PC-9 (cell line): ENCODE measurements around the gene ATP6V1D. TPM values are rescaled to one million over a fixed set of nuclear protein-coding genes. Genes with fewer than 3 reads are reported as not detected.

Source experiments
- BruUV-seq: library from RNA; stranded (reverse); fragments of 400-500 nt; replicated peaks from 2 replicates; lab custom pipeline; 2021; lab: Mats Ljungman, UMichigan
- CTCF ChIA-PET: fragments of 300-600 bp; sonication (Branson Sonifier 250); formaldehyde crosslinking; loops from one replicate; lab custom pipeline; 2022; ENCODE audit warnings: antibody characterized with exemption; lab: Charles Lee
- POLR2A ChIA-PET: fragments of 300-600 bp; sonication (Branson Sonifier 250); formaldehyde crosslinking; loops from one replicate; lab custom pipeline; 2022; ENCODE audit warnings: antibody characterized with exemption; ENCODE audit not compliant: unreplicated experiment; lab: Charles Lee
- DNase-seq, 2 experiments: peaks; one replicate each; pipeline versions ENCODE4 v3.0.0 to v3.0.0-alpha.2; 2015 to 2022; ENCODE audit warnings: mixed read lengths in 1 of 2
- H2AFZ ChIP-seq: fragments of 200-600 bp; sonication (generic); 2 replicates; pipeline ENCODE4 v1.8.1; 2017; ENCODE audit warnings: antibody characterized with exemption
- H3F3A ChIP-seq: fragments of 200-600 bp; sonication (generic); 2 replicates; pipeline ENCODE4 v1.8.1; 2017; ENCODE audit warnings: antibody characterized with exemption, mild to moderate bottlenecking, low read depth; ENCODE audit not compliant: insufficient read depth
- H3K27ac ChIP-seq: fragments of 200-600 bp; sonication (generic); 2 replicates; pipeline ENCODE4 v1.6.1; 2016; ENCODE audit warnings: mixed run types
- H3K27me3 ChIP-seq: fragments of 200-600 bp; sonication (generic); 2 replicates; pipeline ENCODE4 v1.6.1; 2016; ENCODE audit warnings: low read depth, mixed run types; ENCODE audit not compliant: insufficient read depth
- H3K36me3 ChIP-seq: fragments of 200-600 bp; sonication (generic); 2 replicates; pipeline ENCODE4 v1.6.1; 2016; ENCODE audit warnings: low read depth, mixed run types
- H3K4me1 ChIP-seq: fragments of 200-600 bp; sonication (generic); replicated peaks from 2 replicates; pipeline ENCODE4 v1.6.1; 2016; ENCODE audit warnings: mixed run types; ENCODE audit not compliant: insufficient read depth
- H3K4me2 ChIP-seq: fragments of 200-600 bp; sonication (generic); 2 replicates; pipeline ENCODE4 v1.6.1; 2017; ENCODE audit warnings: mixed run types
- H3K4me3 ChIP-seq: fragments of 200-600 bp; sonication (generic); 2 replicates; pipeline ENCODE4 v1.6.1; 2016; ENCODE audit warnings: mixed run types
- H3K79me2 ChIP-seq: fragments of 200-600 bp; sonication (generic); 2 replicates; pipeline ENCODE4 v1.6.1; 2017; ENCODE audit warnings: low read depth, mixed run types
- H3K9me2 ChIP-seq: fragments of 200-600 bp; sonication (generic); 2 replicates; pipeline ENCODE4 v1.8.1; 2017; ENCODE audit warnings: mild to moderate bottlenecking; ENCODE audit not compliant: insufficient read depth
- H3K9me3 ChIP-seq: fragments of 200-600 bp; sonication (generic); 2 replicates; pipeline ENCODE4 v1.8.1; 2016; ENCODE audit warnings: low read depth; ENCODE audit not compliant: insufficient read depth
- H4K20me1 ChIP-seq: fragments of 200-600 bp; sonication (generic); 2 replicates; pipeline ENCODE4 v1.8.1; 2017; ENCODE audit not compliant: insufficient read depth
- CTCF ChIP-seq: fragments of 200-600 bp; sonication (generic); conservative IDR thresholded peaks from 2 replicates; pipeline ENCODE4 v1.6.1; 2017; ENCODE audit warnings: mixed run types, antibody characterized with exemption, mild to moderate bottlenecking, moderate library complexity
- EZH2 ChIP-seq: fragments of 200-600 bp; sonication (generic); IDR thresholded peaks from 2 replicates; pipeline ENCODE4 v1.8.0; 2017; ENCODE audit warnings: antibody characterized with exemption, low read depth
- intact Hi-C: fragments of 100-400 bp; cut with micrococcal nuclease; formaldehyde crosslinking; loops from one replicate; pipeline ENCODE4 v1.10.0; 2022; ENCODE audit not compliant: unreplicated experiment
- total RNA-seq: library from RNA; stranded (reverse); gene quantifications from 2 replicates; pipeline ENCODE4 v1.2.3, GENCODE V29; 2021

Gene ATP6V1D
- total RNA-seq, 1 experiment from 2014 or later, result 67.9 TPM

- H4K20me1 ChIP-seq, result peaks cover 32% of the 10 kb centered on the region
- H3F3A ChIP-seq, result peaks cover 9% of the 10 kb centered on the region
- H3K9me2 ChIP-seq, result no peaks in the 10 kb centered on the region
- intact Hi-C loops, result loop anchor here (1.0 kb wide), 1 partner anchor 192 kb away; no protein-coding TSS in a partner anchor
- peak overlapping the region; percentile 94 for H3K4me2 ChIP-seq
- H3K27me3 ChIP-seq, result no peaks in the 10 kb centered on the region
- no TSS peak for BruUV-seq
- peaks cover 88% of the 10 kb centered on the region for H3K79me2 ChIP-seq
- DNase-seq, result peak; percentile 50 to 65
- H2AFZ ChIP-seq, result peak overlapping the region; percentile 91
- H3K27ac ChIP-seq, result peak overlapping the region; percentile 71
- POLR2A ChIA-PET, result interaction anchor here (0.6 to 0.8 kb wide), 8 partner anchors 50 to 1009 kb away, joined by 3 to 7 read pairs (median 4); partner anchors contain the start of gene GPHN
- TF ChIP-seq CTCF (no peak), EZH2 (no peak)
- H3K36me3 ChIP-seq, result peaks cover 8% of the 10 kb centered on the region
- H3K4me3 ChIP-seq, result peak overlapping the region; percentile 75
- CTCF ChIA-PET, result interaction anchor here (0.5 to 1.1 kb wide), 5 partner anchors 26 to 1000 kb away, joined by 4 to 6 read pairs (median 4); no protein-coding TSS in a partner anchor
- H3K4me1 ChIP-seq, result peaks cover 44% of the 10 kb centered on the region
- no peaks in the 10 kb centered on the region for H3K9me3 ChIP-seq
These were observed 455 bp downstream of the ATP6V1D start for GRCh38 chr14:67358924-67359774.

GRCh38 chr14:67357969-67358354 is 1.6 kb downstream of the ATP6V1D start:
- Histone ChIP-seq H3K27me3 (no peaks in the 10 kb centered on the region), H3K79me2 (peaks cover 83% of the 10 kb centered on the region), H3K4me1 (peaks cover 42% of the 10 kb centered on the region), H3K27ac (0 out of 2 replicates have a peak overlapping the region, but pooled peaks have one; percentile 71), H2AFZ (no peak overlapping the region), H3K4me3 (peak overlapping the region; percentile 75; the same call in 1 of the 2 replicates), H4K20me1 (peaks cover 22% of the 10 kb centered on the region), H3K36me3 (peaks cover 7% of the 10 kb centered on the region), H3F3A (peaks cover 9% of the 10 kb centered on the region), H3K9me3 (no peaks in the 10 kb centered on the region), H3K9me2 (no peaks in the 10 kb centered on the region), H3K4me2 (peak overlapping the region; percentile 94)
- intact Hi-C loops, result no loop called here
- TF ChIP-seq CTCF (no peak), EZH2 (no peak)
- CTCF ChIA-PET, result no interaction called here
- BruUV-seq, result no TSS peak
- DNase-seq, result no peak
- POLR2A ChIA-PET, result interaction anchor here (0.5 to 0.6 kb wide), 3 partner anchors 9 to 116 kb away, joined by 3 to 4 read pairs (median 4); no protein-coding TSS in a partner anchor

- H3K27me3 ChIP-seq, result no peaks in the 10 kb centered on the region
- H3K27ac ChIP-seq, result no peak overlapping the region; the same call in 1 of the 2 replicates
- peaks cover 9% of the 10 kb centered on the region for H3F3A ChIP-seq
- no peak overlapping the region for H2AFZ ChIP-seq
- H3K9me3 ChIP-seq, result no peaks in the 10 kb centered on the region
- intact Hi-C loops, result no loop called here
- peaks cover 37% of the 10 kb centered on the region for H3K4me1 ChIP-seq
- TF ChIP-seq CTCF (no peak), EZH2 (no peak)
- no TSS peak for BruUV-seq
- peak overlapping the region; percentile 94 for H3K4me2 ChIP-seq
- POLR2A ChIA-PET, result interaction anchor here (0.5 to 0.6 kb wide), 2 partner anchors 10 to 116 kb away, joined by 3 to 4 read pairs; no protein-coding TSS in a partner anchor
- 0 out of 2 replicates have a peak, but pooled peaks cover 6% of the 10 kb centered on the region for H3K36me3 ChIP-seq
- no peaks in the 10 kb centered on the region for H3K9me2 ChIP-seq
- CTCF ChIA-PET, result interaction anchor here (0.6 kb wide), 1 partner anchor 19 kb away, joined by 3 read pairs; no protein-coding TSS in a partner anchor
- no peak overlapping the region; the same call in 1 of the 2 replicates for H3K4me3 ChIP-seq
- peaks cover 77% of the 10 kb centered on the region for H3K79me2 ChIP-seq
- no peak for DNase-seq
- H4K20me1 ChIP-seq, result peaks cover 17% of the 10 kb centered on the region
These were observed 2.2 kb downstream of the ATP6V1D start for GRCh38 chr14:67357186-67357968.
